G401 (cell line): ENCODE data around the gene TMEM135. TPM values are rescaled to one million over a fixed set of nuclear protein-coding genes. Genes with fewer than 3 reads are reported as not detected.
"Not testable (repeated sequence)": the region's sequence is repeated elsewhere in the genome, so short reads cannot be mapped to it uniquely, and the experiment has no call there.

Source experiments
- DNase-seq: peaks from one replicate; pipeline ENCODE4 v3.0.0-alpha.2; 2015; ENCODE audit warnings: low spot score
- in situ Hi-C: cut with HindIII; loops from 2 replicates; pipeline ENCODE4 v1.10.0; 2016; ENCODE audit warnings: low sequenced_read_pairs, mixed read lengths
- total RNA-seq: library from RNA; depleted of rRNA; stranded (reverse); fragments of >200 nt; shearing (Covaris generic); gene quantifications from 2 replicates; pipeline ENCODE4 v1.2.3, GENCODE V29; 2014; rRNA removed

The TMEM135 gene
- total RNA-seq, result 67.1 and 83.3 TPM in 2 replicates

- in situ Hi-C loops, result no loop called here
- peak; percentile 89 for DNase-seq
Observed at GRCh38 chr11:87037450-87038234, at the start of gene TMEM135. Gene TMEM135 (plus strand): TSS chr11:87037934. CDS start chr11:87038046, 112 bp downstream.

GRCh38 chr11:86988351-86988881 is 49.3 kb upstream of the TMEM135 start:
- in situ Hi-C loops, result no loop called here
- no peak for DNase-seq

- peak; percentile 4 for DNase-seq
Observed at GRCh38 chr11:86990031-86990430, 47.7 kb upstream of the TMEM135 start.

GRCh38 chr11:86990515-86990914 is 47.2 kb upstream of the TMEM135 start:
- DNase-seq, result no peak

More at GRCh38 chr11:86990031-86990430, 47.7 kb upstream of the TMEM135 start:
- in situ Hi-C loops, result no loop called here

GRCh38 chr11:86991341-86991740 is 46.4 kb upstream of the TMEM135 start:
- no peak for DNase-seq
- in situ Hi-C loops, result no loop called here

More at GRCh38 chr11:86990515-86990914, 47.2 kb upstream of the TMEM135 start:
- in situ Hi-C loops, result no loop called here

- in situ Hi-C loops, DNase-seq: not testable (repeated sequence)
Observed at GRCh38 chr11:86992340-86992739, 45.4 kb upstream of the TMEM135 start.

GRCh38 chr11:86993031-86993430 is 44.7 kb upstream of the TMEM135 start:
- in situ Hi-C loops, result no loop called here
- no peak for DNase-seq

GRCh38 chr11:86996953-86997570 is 40.7 kb upstream of the TMEM135 start:
- no peak for DNase-seq
- in situ Hi-C loops, result no loop called here

- no peak for DNase-seq
- in situ Hi-C loops, result no loop called here
Observed at GRCh38 chr11:86999388-86999787, 38.3 kb upstream of the TMEM135 start.

GRCh38 chr11:86999859-87000753 is 37.6 kb upstream of the TMEM135 start:
- DNase-seq, result peak; percentile 12
- in situ Hi-C loops, result no loop called here

- in situ Hi-C loops, result no loop called here
- DNase-seq, result no peak
Observed at GRCh38 chr11:87002918-87003317, 34.8 kb upstream of the TMEM135 start.

- DNase-seq, in situ Hi-C loops: not testable (repeated sequence)
Observed at GRCh38 chr11:87004281-87004680, 33.5 kb upstream of the TMEM135 start.

GRCh38 chr11:87005569-87005921 is 32.2 kb upstream of the TMEM135 start:
- in situ Hi-C loops, result no loop called here
- no peak for DNase-seq

- in situ Hi-C loops, result no loop called here
- DNase-seq, result no peak
Observed at GRCh38 chr11:87006035-87006434, 31.7 kb upstream of the TMEM135 start.

GRCh38 chr11:87007963-87008362 is 29.8 kb upstream of the TMEM135 start:
- no peak for DNase-seq
- in situ Hi-C loops, result no loop called here

GRCh38 chr11:87012089-87012488 is 25.6 kb upstream of the TMEM135 start:
- no peak for DNase-seq
- in situ Hi-C loops, result no loop called here

- DNase-seq, result no peak
- in situ Hi-C loops, result no loop called here
Observed at GRCh38 chr11:87012673-87013072, 25.1 kb upstream of the TMEM135 start.

- in situ Hi-C loops, result no loop called here
Observed at GRCh38 chr11:87013912-87014825, 23.6 kb upstream of the TMEM135 start.

More at GRCh38 chr11:87013912-87014825, 23.6 kb upstream of the TMEM135 start:
- no peak for DNase-seq
